ENCODE measurements around the gene MYADML2. TPM values are rescaled to one million over a fixed set of nuclear protein-coding genes. Genes with fewer than 3 reads are reported as not detected.

MYADML2 gene
- total and polyA plus RNA-seq, 10 donors = not detected

- no peak overlapping the region for H3K27ac ChIP-seq
- no peaks in the 10 kb centered on the region for H3K9me3 ChIP-seq
- peaks cover 0 to 25% (median 14%) of the 10 kb centered on the region in 6 donors for H3K4me1 ChIP-seq
- peaks cover 0 to 86% (median 22%) of the 10 kb centered on the region in 7 donors for H3K27me3 ChIP-seq (replicated peaks in 1 of 7)
- no peak overlapping the region for H3K4me3 ChIP-seq
- H3K36me3 ChIP-seq = no peaks in the 10 kb centered on the region
- DNase-seq = no peak
- WGBS, 5 donors = 79 to 92% (median 83%) methylated on average over 22 to 23 of the region's 23 CpGs
- intact Hi-C loops (cut with DNase I; ENCODE audit: low total_unique reads) = no loop called here
- no peak for TF ChIP-seq CTCF (IDR thresholded peaks at IDR 0.05 in 8 of 11, conservative IDR thresholded peaks at IDR 0.05 in 3 of 11)
- TF ChIP-seq POLR2AphosphoS5 (IDR thresholded peaks at IDR 0.05) = no peak
- TF ChIP-seq POLR2A (IDR thresholded peaks at IDR 0.05) = no peak
These were observed 12.8 kb downstream of the MYADML2 start for GRCh38 chr17:81934098-81934757.

- peaks cover 5 to 33% (median 23%) of the 10 kb centered on the region in 6 donors for H3K4me1 ChIP-seq
- no peaks in the 10 kb centered on the region for H3K36me3 ChIP-seq
- no peak for TF ChIP-seq CTCF (IDR thresholded peaks at IDR 0.05 in 8 of 11, conservative IDR thresholded peaks at IDR 0.05 in 3 of 11)
- TF ChIP-seq POLR2A (IDR thresholded peaks at IDR 0.05) = no peak
- TF ChIP-seq POLR2AphosphoS5 (IDR thresholded peaks at IDR 0.05) = no peak
- DNase-seq = no peak
- intact Hi-C loops (cut with DNase I; ENCODE audit: low total_unique reads) = no loop called here
- no peaks in the 10 kb centered on the region for H3K9me3 ChIP-seq
- peaks cover 0 to 89% (median 31%) of the 10 kb centered on the region in 7 donors for H3K27me3 ChIP-seq (replicated peaks in 1 of 7)
- no peak overlapping the region for H3K27ac ChIP-seq
- no peak overlapping the region for H3K4me3 ChIP-seq
- 80 to 88% (median 85%) methylated on average over 13 to 14 of the region's 14 CpGs for WGBS, 5 donors
These were observed 13.8 kb downstream of the MYADML2 start for GRCh38 chr17:81933178-81933699.

GRCh38 chr17:81932333-81932983, 14.6 kb downstream of the MYADML2 start:
- no peak for TF ChIP-seq CTCF (IDR thresholded peaks at IDR 0.05 in 8 of 11, conservative IDR thresholded peaks at IDR 0.05 in 3 of 11)
- TF ChIP-seq POLR2AphosphoS5 (IDR thresholded peaks at IDR 0.05) = no peak
- TF ChIP-seq POLR2A (IDR thresholded peaks at IDR 0.05) = no peak
- Histone ChIP-seq H3K4me3 (no peak overlapping the region), H3K9me3 (no peaks in the 10 kb centered on the region), H3K36me3 (no peaks in the 10 kb centered on the region), H3K4me1 (peaks cover 2 to 31% (median 22%) of the 10 kb centered on the region in 6 donors), H3K27ac (no peak overlapping the region), H3K27me3 (replicated peaks in 1 of 7) (peaks cover 0 to 87% (median 34%) of the 10 kb centered on the region in 7 donors)
- 74 to 93% (median 85%) methylated on average over 9 of the region's 9 CpGs for WGBS, 5 donors
- intact Hi-C loops (cut with DNase I; ENCODE audit: low total_unique reads) = no loop called here
- DNase-seq = no peak
